Endothelial cell (in vitro differentiated cells): ENCODE data around the gene NMT2. TPM values are rescaled to one million over a fixed set of nuclear protein-coding genes. Genes with fewer than 3 reads are reported as not detected.

Experiments used
- DNase-seq: peaks from one replicate; pipeline ENCODE4 v3.0.0; 2021; ENCODE audit warnings: low spot score
- H3K27ac Mint-ChIP-seq: one replicate; pipeline ENCODE4 v1.8.0; 2021; ENCODE audit warnings: mixed read lengths, inconsistent platforms; ENCODE audit not compliant: unreplicated experiment
- H3K27me3 Mint-ChIP-seq: one replicate; pipeline ENCODE4 v1.8.0; 2021; ENCODE audit warnings: mild to moderate bottlenecking, moderate library complexity, mixed read lengths, inconsistent platforms; ENCODE audit not compliant: unreplicated experiment
- H3K36me3 Mint-ChIP-seq: one replicate; pipeline ENCODE4 v1.8.0; 2021; ENCODE audit warnings: mild to moderate bottlenecking, low read depth, mixed read lengths, inconsistent platforms; ENCODE audit not compliant: unreplicated experiment
- H3K4me1 Mint-ChIP-seq: one replicate; pipeline ENCODE4 v1.8.0; 2021; ENCODE audit warnings: mild to moderate bottlenecking, mixed read lengths, inconsistent platforms; ENCODE audit not compliant: unreplicated experiment
- H3K4me3 Mint-ChIP-seq: one replicate; pipeline ENCODE4 v1.8.0; 2021; ENCODE audit warnings: mild to moderate bottlenecking, mixed read lengths, inconsistent platforms; ENCODE audit not compliant: unreplicated experiment
- H3K9me3 Mint-ChIP-seq: one replicate; pipeline ENCODE4 v1.8.0; 2021; ENCODE audit warnings: mixed read lengths, inconsistent platforms; ENCODE audit not compliant: unreplicated experiment
- total RNA-seq: library from RNA; stranded (reverse); fragmentation: NEBNext Ultra II Directional; extraction: Animal tissue kit (Norgen Biotek cat#: 25700); gene quantifications from one replicate; pipeline ENCODE4 v1.2.1, GENCODE V29; 2021; ENCODE audit not compliant: unreplicated experiment
- TF ChIP-seq, protein P1 (sequence below): fragments of 200-600 bp; sonication (generic); IDR thresholded peaks from one replicate; pipeline ENCODE4 v1.5.0; 2021; ENCODE audit warnings: antibody characterized with exemption; ENCODE audit not compliant: unreplicated experiment

The NMT2 gene
- total RNA-seq, 1 donor from 2014 or later, result 7.4 TPM

DNA sequence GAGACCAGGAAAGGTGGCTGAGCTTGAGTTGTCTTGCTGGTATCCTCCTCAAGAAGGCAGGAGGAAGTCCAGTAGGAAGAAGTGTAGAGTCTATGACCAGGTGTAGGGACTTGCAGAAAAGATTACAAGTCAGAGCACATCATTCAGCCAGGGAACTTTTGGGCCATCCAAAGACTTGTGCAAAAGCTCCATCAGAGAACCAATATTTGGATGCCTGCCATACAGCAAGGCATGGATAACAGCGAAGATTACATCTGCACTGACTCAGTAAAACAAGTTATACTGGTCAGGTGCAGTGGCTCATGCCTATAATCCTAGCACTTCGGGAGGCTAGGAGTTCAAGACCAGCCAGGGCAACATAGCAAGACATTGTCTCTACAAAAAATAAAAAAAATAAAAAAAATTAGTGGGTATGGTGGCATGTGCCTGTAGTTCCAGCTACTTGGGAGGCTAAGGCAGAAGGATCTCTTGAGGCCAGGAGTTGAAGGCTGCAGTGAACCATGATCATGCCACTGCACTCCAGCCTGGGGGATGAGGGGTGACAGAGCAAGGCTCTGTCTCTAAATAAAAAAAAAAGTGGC, 13.2 kb upstream of the NMT2 start:
- DNase-seq, result no peak
- Mint-ChIP-seq H3K27me3 (peaks cover 3% of the 10 kb centered on the region), H3K4me1 (no peaks in the 10 kb centered on the region), H3K9me3 (no peaks in the 10 kb centered on the region), H3K27ac (no peak overlapping the region), H3K4me3 (no peak overlapping the region), H3K36me3 (peaks cover 16% of the 10 kb centered on the region)
- TF ChIP-seq, protein P1, sequence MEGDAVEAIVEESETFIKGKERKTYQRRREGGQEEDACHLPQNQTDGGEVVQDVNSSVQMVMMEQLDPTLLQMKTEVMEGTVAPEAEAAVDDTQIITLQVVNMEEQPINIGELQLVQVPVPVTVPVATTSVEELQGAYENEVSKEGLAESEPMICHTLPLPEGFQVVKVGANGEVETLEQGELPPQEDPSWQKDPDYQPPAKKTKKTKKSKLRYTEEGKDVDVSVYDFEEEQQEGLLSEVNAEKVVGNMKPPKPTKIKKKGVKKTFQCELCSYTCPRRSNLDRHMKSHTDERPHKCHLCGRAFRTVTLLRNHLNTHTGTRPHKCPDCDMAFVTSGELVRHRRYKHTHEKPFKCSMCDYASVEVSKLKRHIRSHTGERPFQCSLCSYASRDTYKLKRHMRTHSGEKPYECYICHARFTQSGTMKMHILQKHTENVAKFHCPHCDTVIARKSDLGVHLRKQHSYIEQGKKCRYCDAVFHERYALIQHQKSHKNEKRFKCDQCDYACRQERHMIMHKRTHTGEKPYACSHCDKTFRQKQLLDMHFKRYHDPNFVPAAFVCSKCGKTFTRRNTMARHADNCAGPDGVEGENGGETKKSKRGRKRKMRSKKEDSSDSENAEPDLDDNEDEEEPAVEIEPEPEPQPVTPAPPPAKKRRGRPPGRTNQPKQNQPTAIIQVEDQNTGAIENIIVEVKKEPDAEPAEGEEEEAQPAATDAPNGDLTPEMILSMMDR, result no peak

DNA sequence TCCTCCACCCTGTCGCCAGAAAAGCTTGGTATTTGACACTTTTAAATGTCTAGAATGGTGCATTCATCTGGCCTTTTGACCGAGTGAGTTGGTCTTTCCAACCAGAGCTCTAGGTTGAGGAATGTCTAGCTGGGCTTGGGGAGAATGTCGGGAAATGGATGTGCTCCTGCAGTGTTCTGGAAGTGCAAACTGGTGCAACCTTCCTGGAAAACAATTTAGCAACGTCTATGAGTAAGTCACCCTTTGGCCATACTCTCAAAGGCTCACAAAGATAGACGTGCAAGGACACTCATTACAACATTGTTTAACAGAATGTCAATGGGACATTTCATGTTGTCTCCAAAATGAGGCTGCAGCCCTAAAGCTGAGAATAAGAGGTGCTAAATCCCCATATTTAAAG, 12.2 kb upstream of the NMT2 start:
- Mint-ChIP-seq H3K4me1 (no peaks in the 10 kb centered on the region), H3K4me3 (no peak overlapping the region), H3K27me3 (peaks cover 3% of the 10 kb centered on the region), H3K9me3 (no peaks in the 10 kb centered on the region), H3K27ac (no peak overlapping the region), H3K36me3 (peaks cover 14% of the 10 kb centered on the region)
- DNase-seq, result no peak
- TF ChIP-seq, protein P1, result no peak

DNA sequence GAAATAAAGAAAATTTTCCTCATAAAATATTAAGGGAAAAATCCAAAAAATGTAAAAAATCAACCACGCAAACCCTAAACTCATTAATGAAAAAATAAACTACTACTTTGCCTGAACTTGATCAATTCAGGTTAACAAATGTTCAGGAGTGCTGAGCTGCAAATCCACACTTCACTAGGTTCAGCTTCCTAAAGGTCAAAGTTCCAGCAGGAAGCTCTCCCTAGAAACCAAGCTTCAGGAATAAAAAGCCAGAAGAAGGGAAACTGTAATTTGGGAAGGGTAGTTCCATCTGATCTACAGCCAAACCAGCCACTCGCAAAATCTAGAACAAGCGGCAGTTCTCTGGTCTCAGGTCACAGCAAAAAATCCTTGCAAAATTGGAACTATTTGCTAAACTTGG, 7.8 kb upstream of the NMT2 start:
- Mint-ChIP-seq H3K27ac (no peak overlapping the region), H3K4me1 (no peaks in the 10 kb centered on the region), H3K9me3 (no peaks in the 10 kb centered on the region), H3K36me3 (peaks cover 1% of the 10 kb centered on the region), H3K4me3 (no peak overlapping the region), H3K27me3 (no peaks in the 10 kb centered on the region)
- TF ChIP-seq, protein P1, result no peak
- DNase-seq, result no peak

DNA sequence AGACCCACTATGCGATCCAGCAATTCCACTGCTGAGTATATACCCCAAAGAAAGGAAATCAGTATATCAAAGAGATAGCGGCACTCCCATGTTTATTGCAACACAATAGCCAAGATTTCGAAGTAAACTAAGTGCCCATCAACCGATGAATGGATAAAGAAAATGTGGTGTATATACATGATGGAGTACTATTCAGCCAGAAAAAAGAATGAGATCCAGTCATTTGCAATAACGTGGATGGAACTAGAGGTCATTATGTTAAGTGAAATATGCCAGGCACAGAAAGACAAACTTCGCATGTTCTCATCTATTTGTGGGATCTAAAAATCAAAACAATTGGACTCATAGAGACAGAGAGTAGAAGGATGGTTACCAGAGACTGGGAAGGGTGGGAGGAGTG, 7.1 kb upstream of the NMT2 start:
- Mint-ChIP-seq H3K4me1 (no peaks in the 10 kb centered on the region), H3K27ac (no peak overlapping the region), H3K9me3 (no peaks in the 10 kb centered on the region), H3K36me3 (no peaks in the 10 kb centered on the region), H3K27me3 (no peaks in the 10 kb centered on the region), H3K4me3 (no peak overlapping the region)
- TF ChIP-seq, protein P1, result no peak
- DNase-seq, result no peak

DNA sequence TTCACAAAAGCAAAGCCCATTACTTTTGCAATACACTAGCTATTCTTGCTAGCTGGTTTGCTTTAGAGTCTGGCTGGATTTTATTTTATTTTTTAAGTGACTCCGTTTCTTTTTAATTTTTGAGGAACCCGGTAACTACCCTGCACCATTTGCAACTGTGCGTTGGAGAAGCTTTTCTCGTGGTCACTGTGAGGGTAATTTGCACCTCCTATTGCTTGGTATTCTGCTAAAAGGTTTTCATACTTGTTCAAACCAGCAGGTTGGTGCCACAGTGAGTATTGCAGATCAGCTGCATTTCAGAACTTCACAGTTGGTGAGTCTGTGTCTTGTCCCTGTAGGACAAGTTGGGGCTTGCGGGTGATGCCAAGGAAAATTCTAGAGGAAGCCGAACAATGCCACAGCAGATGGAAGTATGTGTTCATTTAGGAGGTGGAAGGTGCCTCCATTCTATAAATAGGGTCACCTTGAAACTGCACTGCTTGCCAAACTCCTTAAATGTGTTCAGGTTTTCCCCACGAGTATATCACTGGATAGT, 3.9 kb upstream of the NMT2 start:
- H3K27ac Mint-ChIP-seq, result no peak overlapping the region
- DNase-seq, result no peak
- no peaks in the 10 kb centered on the region for H3K9me3 Mint-ChIP-seq
- TF ChIP-seq, protein P1, result no peak
- peaks cover 8% of the 10 kb centered on the region for H3K4me1 Mint-ChIP-seq
- no peak overlapping the region for H3K4me3 Mint-ChIP-seq
- H3K36me3 Mint-ChIP-seq, result peaks cover 3% of the 10 kb centered on the region
- H3K27me3 Mint-ChIP-seq, result peaks cover 2% of the 10 kb centered on the region
